IMR-90 (cell line): ENCODE results near the gene DMRT3.

Experiments
- BHLHE40 ChIP-seq: fragments of 150-350 bp; IDR thresholded peaks from 2 replicates; pipeline ENCODE4 v1.6.1; 2016; ENCODE audit warnings: mild to moderate bottlenecking, low read depth, low read length
- CEBPB ChIP-seq: IDR thresholded peaks from 2 replicates; pipeline ENCODE4 v1.6.1; 2012; ENCODE audit warnings: low read depth, low read length, improper control_type of control experiment
- CHD1 ChIP-seq: IDR thresholded peaks from 2 replicates; pipeline ENCODE4 v1.6.1; 2012; ENCODE audit warnings: low read depth, low read length, improper control_type of control experiment
- CTCF ChIP-seq: conservative IDR thresholded peaks from 2 replicates; pipeline ENCODE4 v1.5.1; 2012; ENCODE audit warnings: mild to moderate bottlenecking, low read depth, low read length, improper control_type of control experiment
- FOS ChIP-seq: fragments of 150-350 bp; IDR thresholded peaks from 2 replicates; pipeline ENCODE4 v1.6.1; 2016; ENCODE audit warnings: low read depth, low read length
- MAFK ChIP-seq: IDR thresholded peaks from 2 replicates; pipeline ENCODE4 v1.6.1; 2012; ENCODE audit warnings: low read depth, low read length, improper control_type of control experiment
- MXI1 ChIP-seq: IDR thresholded peaks from 2 replicates; pipeline ENCODE4 v1.6.1; 2012; ENCODE audit warnings: low read depth, mild to moderate bottlenecking, low read length, moderate library complexity, borderline replicate concordance
- POLR2A ChIP-seq: IDR thresholded peaks from 2 replicates; pipeline ENCODE4 v1.6.1; 2012; ENCODE audit warnings: mild to moderate bottlenecking, low read depth, low read length
- RAD21 ChIP-seq: IDR thresholded peaks from 2 replicates; pipeline ENCODE4 v1.6.1; 2012; ENCODE audit warnings: low read length, improper control_type of control experiment
- RCOR1 ChIP-seq: IDR thresholded peaks from 2 replicates; pipeline ENCODE4 v1.6.1; 2012; ENCODE audit warnings: mild to moderate bottlenecking, low read length, improper control_type of control experiment; ENCODE audit not compliant: insufficient replicate concordance
- RFX5 ChIP-seq: IDR thresholded peaks from 2 replicates; pipeline ENCODE4 v1.8.0; 2012; ENCODE audit warnings: low read depth, mild to moderate bottlenecking, low read length, moderate library complexity
- SMC3 ChIP-seq: fragments of 150-350 bp; IDR thresholded peaks from 2 replicates; pipeline ENCODE4 v1.6.1; 2016; ENCODE audit warnings: low read depth, mild to moderate bottlenecking, antibody characterized with exemption, low read length, moderate library complexity
- TF ChIP-seq, protein P1 (sequence below): fragments of 150-350 bp; IDR thresholded peaks from 2 replicates; pipeline ENCODE4 v1.6.1; 2017; ENCODE audit warnings: mild to moderate bottlenecking, antibody characterized with exemption, low read length, low read depth
- TF ChIP-seq, protein P2 (sequence below): fragments of 150-350 bp; IDR thresholded peaks from 2 replicates; pipeline ENCODE4 v1.6.1; 2016; ENCODE audit warnings: low read depth, mild to moderate bottlenecking, low read length, moderate library complexity, borderline replicate concordance

DNA sequence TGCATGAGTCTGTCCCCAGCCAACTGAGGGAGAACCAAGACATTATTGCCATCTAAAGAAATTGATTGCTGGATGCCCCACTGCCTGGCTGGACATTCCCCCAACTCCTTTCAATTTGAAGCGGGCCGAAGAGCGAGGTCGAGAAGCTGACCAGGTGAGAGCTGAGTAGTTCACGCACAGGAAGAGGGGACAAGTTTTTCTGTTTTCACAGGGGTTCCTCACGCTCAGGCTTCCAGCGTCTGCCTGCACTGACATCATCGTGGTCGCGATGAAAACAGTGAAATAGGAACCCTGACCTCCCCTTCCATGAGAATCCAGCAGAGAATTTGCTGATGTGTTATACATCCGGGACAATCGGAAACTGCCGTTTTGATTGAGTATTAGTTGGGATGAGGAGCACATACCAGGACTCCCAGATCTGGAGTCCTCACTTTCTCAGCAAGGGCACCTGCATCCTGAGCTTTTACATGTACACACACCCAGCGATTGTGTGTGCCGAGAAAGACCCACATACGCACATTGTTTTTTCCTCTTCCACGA, 3.1 kb upstream of the DMRT3 start:
- TF ChIP-seq POLR2A (no peak), CTCF (no peak), RFX5 (no peak), MXI1 (no peak), CEBPB (no peak), RAD21 (no peak), SMC3 (no peak), BHLHE40 (no peak), FOS (no peak), MAFK (no peak), RCOR1 (no peak), CHD1 (no peak)
- TF ChIP-seq, protein P1, sequence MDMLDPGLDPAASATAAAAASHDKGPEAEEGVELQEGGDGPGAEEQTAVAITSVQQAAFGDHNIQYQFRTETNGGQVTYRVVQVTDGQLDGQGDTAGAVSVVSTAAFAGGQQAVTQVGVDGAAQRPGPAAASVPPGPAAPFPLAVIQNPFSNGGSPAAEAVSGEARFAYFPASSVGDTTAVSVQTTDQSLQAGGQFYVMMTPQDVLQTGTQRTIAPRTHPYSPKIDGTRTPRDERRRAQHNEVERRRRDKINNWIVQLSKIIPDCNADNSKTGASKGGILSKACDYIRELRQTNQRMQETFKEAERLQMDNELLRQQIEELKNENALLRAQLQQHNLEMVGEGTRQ: no peak
- TF ChIP-seq, protein P2, sequence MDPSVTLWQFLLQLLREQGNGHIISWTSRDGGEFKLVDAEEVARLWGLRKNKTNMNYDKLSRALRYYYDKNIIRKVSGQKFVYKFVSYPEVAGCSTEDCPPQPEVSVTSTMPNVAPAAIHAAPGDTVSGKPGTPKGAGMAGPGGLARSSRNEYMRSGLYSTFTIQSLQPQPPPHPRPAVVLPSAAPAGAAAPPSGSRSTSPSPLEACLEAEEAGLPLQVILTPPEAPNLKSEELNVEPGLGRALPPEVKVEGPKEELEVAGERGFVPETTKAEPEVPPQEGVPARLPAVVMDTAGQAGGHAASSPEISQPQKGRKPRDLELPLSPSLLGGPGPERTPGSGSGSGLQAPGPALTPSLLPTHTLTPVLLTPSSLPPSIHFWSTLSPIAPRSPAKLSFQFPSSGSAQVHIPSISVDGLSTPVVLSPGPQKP: no peak
